CD4-positive, alpha-beta T cell (primary cell): Measurements from ENCODE around the gene HMCES. TPM values are rescaled to one million over a fixed set of nuclear protein-coding genes. Genes with fewer than 3 reads are reported as not detected.

ENCODE experiments used
- ATAC-seq: fragments of 200-7000 bp; cut with Tn5 transposase; one replicate; pipeline ENCODE4 v1.10.0; 2022; ENCODE audit warnings: mild to moderate bottlenecking; ENCODE audit not compliant: poor library complexity
- CTCF ChIA-PET: fragments of 350-600 bp; sonication (Branson Sonifier 250); formaldehyde crosslinking; loops from one replicate; lab custom pipeline; 2021; ENCODE audit warnings: antibody characterized with exemption, inconsistent platforms; lab: Charles Lee
- POLR2A ChIA-PET: fragments of 350-600 bp; sonication (Branson Sonifier 250); formaldehyde crosslinking; loops from one replicate; lab custom pipeline; 2021; ENCODE audit warnings: antibody characterized with exemption, inconsistent platforms; lab: Charles Lee
- DNase-seq, 14 experiments: peaks; one replicate each; pipeline ENCODE4 v3.0.0-alpha.2; 2013 to 2020; ENCODE audit warnings: mixed read lengths in 2 of 14
- H3K27ac ChIP-seq, 2 donors: one replicate each; pipeline versions ENCODE4 v1.5.1 to v1.7.0; 2013; ENCODE audit warnings: low read length in 2 of 2, low read depth in 1 of 2, mild to moderate bottlenecking in 1 of 2
- H3K27me3 ChIP-seq, 2 experiments: 1 replicate in 1 of 2; 2 replicates in 1 of 2; pipeline versions ENCODE4 v1.6.1 to v1.7.0; 2013; ENCODE audit warnings: low read length in 2 of 2, control low read depth in 1 of 2, mild to moderate bottlenecking in 1 of 2, moderate library complexity in 1 of 2; ENCODE audit not compliant: insufficient read depth in 2 of 2, control insufficient read depth in 1 of 2
- H3K36me3 ChIP-seq: one replicate; pipeline ENCODE4 v1.6.1; 2013; ENCODE audit warnings: low read length, control low read depth; ENCODE audit not compliant: insufficient read depth
- H3K4me1 ChIP-seq: one replicate; pipeline ENCODE4 v1.6.1; 2013; ENCODE audit warnings: low read length, control low read depth; ENCODE audit not compliant: insufficient read depth
- H3K4me3 ChIP-seq: one replicate; pipeline ENCODE4 v1.5.1; 2013; ENCODE audit warnings: mild to moderate bottlenecking, low read length, moderate library complexity
- H3K9me3 ChIP-seq, 2 experiments: 1 replicate in 1 of 2; 2 replicates in 1 of 2; pipeline versions ENCODE4 v1.6.1 to v1.7.0; 2013; ENCODE audit warnings: low read length in 2 of 2, mild to moderate bottlenecking in 2 of 2, control low read depth in 1 of 2, moderate library complexity in 1 of 2; ENCODE audit not compliant: control insufficient read depth in 1 of 2, insufficient read depth in 1 of 2
- H3K27ac Mint-ChIP-seq: one replicate; pipeline ENCODE4 v1.8.0; 2020; ENCODE audit warnings: mixed read lengths
- H3K27me3 Mint-ChIP-seq: one replicate; pipeline ENCODE4 v1.8.0; 2021; ENCODE audit warnings: mixed read lengths
- H3K36me3 Mint-ChIP-seq: one replicate; pipeline ENCODE4 v1.8.0; 2021; ENCODE audit warnings: low read depth, mixed read lengths
- H3K4me1 Mint-ChIP-seq: one replicate; pipeline ENCODE4 v1.8.0; 2021; ENCODE audit warnings: low read depth, mixed read lengths
- H3K4me3 Mint-ChIP-seq: one replicate; pipeline ENCODE4 v1.8.0; 2020; ENCODE audit warnings: mild to moderate bottlenecking, mixed read lengths
- H3K9me3 Mint-ChIP-seq: one replicate; pipeline ENCODE4 v1.8.0; 2020; ENCODE audit warnings: mixed read lengths
- CTCF ChIP-seq: fragments of 200-600 bp; IDR thresholded peaks from one replicate; pipeline ENCODE4 v1.8.0; 2022; ENCODE audit warnings: antibody characterized with exemption, mild to moderate bottlenecking
- intact Hi-C, 2 experiments: fragments of 100-400 bp; cut with DNase I in 1 of 2; cut with micrococcal nuclease in 1 of 2; formaldehyde crosslinking; loops; one replicate each; pipeline versions ENCODE4 v1.15.1 to v1.9.0; 2023 to 2025; cut with DNase I, micrococcal nuclease
- total RNA-seq, 174 experiments: library from RNA in 2 of 174; stranded (reverse) in 2 of 174; gene quantifications; one replicate each; pipeline ENCODE4 v1.2.3 and lab custom pipeline; 2021 to 2026

HMCES gene
- total RNA-seq, 2 experiments from 2014 or later: 63.5 to 64.0 TPM

- Mint-ChIP-seq H3K27ac (no peak overlapping the region), H3K4me3 (no peak overlapping the region), H3K36me3 (no peaks in the 10 kb centered on the region), H3K27me3 (no peaks in the 10 kb centered on the region), H3K9me3 (no peaks in the 10 kb centered on the region), H3K4me1 (no peaks in the 10 kb centered on the region)
- ChIA-PET CTCF (no interaction called here), POLR2A (no interaction called here)
- H3K4me1 ChIP-seq: no peaks in the 10 kb centered on the region
- no peaks in the 10 kb centered on the region for H3K27me3 ChIP-seq
- intact Hi-C loops: no loop called here
- DNase-seq: no peak
- H3K36me3 ChIP-seq: no peaks in the 10 kb centered on the region
- H3K9me3 ChIP-seq: no peaks in the 10 kb centered on the region
- no peak overlapping the region for H3K27ac ChIP-seq
- no peak for TF ChIP-seq CTCF
- no peak for ATAC-seq
- no peak overlapping the region for H3K4me3 ChIP-seq
Observed at GRCh38 chr3:129329858-129330257, 51.2 kb downstream of the HMCES start.

GRCh38 chr3:129330409-129330808 is 51.7 kb downstream of the HMCES start:
- no peak for TF ChIP-seq CTCF
- no peaks in the 10 kb centered on the region for H3K4me1 ChIP-seq
- Mint-ChIP-seq H3K36me3 (no peaks in the 10 kb centered on the region), H3K27me3 (no peaks in the 10 kb centered on the region), H3K4me1 (no peaks in the 10 kb centered on the region), H3K9me3 (no peaks in the 10 kb centered on the region), H3K4me3 (no peak overlapping the region), H3K27ac (no peak overlapping the region)
- no peak overlapping the region for H3K27ac ChIP-seq
- ATAC-seq (no peak), DNase-seq (no peak)
- intact Hi-C loops: no loop called here
- POLR2A ChIA-PET: no interaction called here
- no peak overlapping the region for H3K4me3 ChIP-seq
- no peaks in the 10 kb centered on the region for H3K36me3 ChIP-seq
- H3K27me3 ChIP-seq: no peaks in the 10 kb centered on the region
- CTCF ChIA-PET: no interaction called here
- no peaks in the 10 kb centered on the region for H3K9me3 ChIP-seq

- H3K27me3 ChIP-seq: no peaks in the 10 kb centered on the region
- Mint-ChIP-seq H3K27me3 (no peaks in the 10 kb centered on the region), H3K4me1 (no peaks in the 10 kb centered on the region), H3K4me3 (no peak overlapping the region), H3K36me3 (no peaks in the 10 kb centered on the region), H3K27ac (no peak overlapping the region), H3K9me3 (no peaks in the 10 kb centered on the region)
- CTCF ChIA-PET: no interaction called here
- intact Hi-C loops: no loop called here
- no peaks in the 10 kb centered on the region for H3K4me1 ChIP-seq
- no peak for TF ChIP-seq CTCF
- no peak for ATAC-seq
- no peaks in the 10 kb centered on the region for H3K9me3 ChIP-seq
- H3K4me3 ChIP-seq: no peak overlapping the region
- no peak overlapping the region for H3K27ac ChIP-seq
- POLR2A ChIA-PET: interaction anchor here (0.6 kb wide), 1 partner anchor 303 kb away, joined by 3 read pairs; no protein-coding TSS in a partner anchor
- no peak for DNase-seq
- H3K36me3 ChIP-seq: no peaks in the 10 kb centered on the region
Observed at GRCh38 chr3:129333891-129334290, 55.2 kb downstream of the HMCES start.
